H9 (cell line): ENCODE measurements around the gene STPG1. TPM values are rescaled to one million over a fixed set of nuclear protein-coding genes. Genes with fewer than 3 reads are reported as not detected.

Experiments used
- DNase-seq: peaks from one replicate; pipeline ENCODE4 v3.0.0-alpha.2; 2017
- H2AFZ ChIP-seq: one replicate; pipeline ENCODE4 v1.6.1; 2013; ENCODE audit warnings: mild to moderate bottlenecking, low read length, control low read depth, moderate library complexity
- H2AK5ac ChIP-seq: 2 replicates; pipeline ENCODE4 v1.6.1; 2013; ENCODE audit warnings: low read length, control low read depth, mixed read lengths; ENCODE audit not compliant: insufficient read length
- H2BK120ac ChIP-seq: one replicate; pipeline ENCODE4 v1.6.1; 2013; ENCODE audit warnings: low read depth, mild to moderate bottlenecking, low read length, control low read depth, inconsistent platforms; ENCODE audit not compliant: poor library complexity, severe bottlenecking
- H2BK12ac ChIP-seq: 2 replicates; pipeline ENCODE4 v1.6.1; 2013; ENCODE audit warnings: low read length, control low read depth, mixed read lengths, low read depth; ENCODE audit not compliant: insufficient read length
- H2BK15ac ChIP-seq: 2 replicates; pipeline ENCODE4 v1.6.1; 2013; ENCODE audit warnings: low read depth, low read length, control low read depth
- H2BK20ac ChIP-seq: one replicate; pipeline ENCODE4 v1.6.1; 2013; ENCODE audit warnings: low read depth, mild to moderate bottlenecking, low read length, control low read depth, inconsistent platforms; ENCODE audit not compliant: poor library complexity, severe bottlenecking
- H2BK5ac ChIP-seq: 2 replicates; pipeline ENCODE4 v1.6.1; 2013; ENCODE audit warnings: low read length, control low read depth, mixed read lengths; ENCODE audit not compliant: insufficient read length
- H3K14ac ChIP-seq: 2 replicates; pipeline ENCODE4 v1.6.1; 2013; ENCODE audit warnings: low read length, control low read depth; ENCODE audit not compliant: insufficient read depth
- H3K18ac ChIP-seq: 2 replicates; pipeline ENCODE4 v1.6.1; 2013; ENCODE audit warnings: low read depth, mild to moderate bottlenecking, mixed read lengths, low read length, control low read depth; ENCODE audit not compliant: insufficient read length
- H3K23ac ChIP-seq: 2 replicates; pipeline ENCODE4 v1.6.1; 2013; ENCODE audit warnings: low read length, control low read depth, mixed read lengths, low read depth; ENCODE audit not compliant: insufficient read length
- H3K23me2 ChIP-seq: 2 replicates; pipeline ENCODE4 v1.6.1; 2013; ENCODE audit warnings: low read depth, mild to moderate bottlenecking, mixed read lengths, low read length, control low read depth; ENCODE audit not compliant: insufficient read length, poor library complexity, severe bottlenecking
- H3K27ac ChIP-seq: 2 replicates; pipeline ENCODE4 v1.5.1; 2013; ENCODE audit warnings: low read length, control low read depth, mixed read lengths, low read depth; ENCODE audit not compliant: insufficient read length
- H3K27me3 ChIP-seq: 2 replicates; pipeline ENCODE4 v1.6.1; 2013; ENCODE audit warnings: low read length, control low read depth, inconsistent platforms; ENCODE audit not compliant: insufficient read depth
- H3K4ac ChIP-seq: 2 replicates; pipeline ENCODE4 v1.6.1; 2013; ENCODE audit warnings: low read depth, mild to moderate bottlenecking, control low read depth, inconsistent platforms, low read length, moderate library complexity
- H3K4me1 ChIP-seq: 2 replicates; pipeline ENCODE4 v1.6.1; 2013; ENCODE audit warnings: low read length, control low read depth, inconsistent platforms; ENCODE audit not compliant: insufficient read depth
- H3K4me2 ChIP-seq: 2 replicates; pipeline ENCODE4 v1.6.1; 2013; ENCODE audit warnings: low read length, control low read depth, mixed read lengths; ENCODE audit not compliant: insufficient read length, insufficient read depth
- H3K56ac ChIP-seq: 2 replicates; pipeline ENCODE4 v1.6.1; 2013; ENCODE audit warnings: low read depth, mild to moderate bottlenecking, mixed read lengths, low read length, control low read depth; ENCODE audit not compliant: insufficient read length
- H3K79me1 ChIP-seq: 2 replicates; pipeline ENCODE4 v1.6.1; 2013; ENCODE audit warnings: low read depth, mild to moderate bottlenecking, moderate library complexity, low read length, control low read depth, inconsistent platforms; ENCODE audit not compliant: insufficient read depth, poor library complexity, severe bottlenecking
- H3K79me2 ChIP-seq: 2 replicates; pipeline ENCODE4 v1.6.1; 2013; ENCODE audit warnings: low read length, control low read depth, inconsistent platforms; ENCODE audit not compliant: insufficient read depth
- H3K9ac ChIP-seq: 2 replicates; pipeline ENCODE4 v1.6.1; 2013; ENCODE audit warnings: low read length, control low read depth, mixed read lengths; ENCODE audit not compliant: insufficient read length; ENCODE audit errors: extremely low read depth
- H3K9me3 ChIP-seq: one replicate; pipeline ENCODE4 v1.6.1; 2013; ENCODE audit warnings: low read depth, low read length, inconsistent platforms; ENCODE audit not compliant: control insufficient read depth
- H3T11ph ChIP-seq: one replicate; pipeline ENCODE4 v1.6.1; 2013; ENCODE audit warnings: mild to moderate bottlenecking, low read length, control low read depth, inconsistent platforms
- H4K20me1 ChIP-seq: one replicate; pipeline ENCODE4 v1.6.1; 2013; ENCODE audit not compliant: control insufficient read depth, insufficient read length, insufficient read depth
- H4K5ac ChIP-seq: 2 replicates; pipeline ENCODE4 v1.6.1; 2013; ENCODE audit warnings: low read depth, mild to moderate bottlenecking, mixed read lengths, low read length, control low read depth; ENCODE audit not compliant: insufficient read length
- H4K8ac ChIP-seq: replicated peaks from 2 replicates; pipeline ENCODE4 v1.6.1; 2013; ENCODE audit warnings: low read length, control low read depth, mixed read lengths, low read depth; ENCODE audit not compliant: insufficient read length
- H4K91ac ChIP-seq: 2 replicates; pipeline ENCODE4 v1.6.1; 2013; ENCODE audit warnings: low read depth, mild to moderate bottlenecking, moderate library complexity, mixed read lengths, low read length, control low read depth; ENCODE audit not compliant: insufficient read length
- H3K27ac Mint-ChIP-seq, 3 experiments: 2 replicates in 2 of 3; 3 replicates in 1 of 3; pipeline ENCODE4 v1.8.0; 2020 to 2021; ENCODE audit warnings: mixed read lengths in 3 of 3, mild to moderate bottlenecking in 1 of 3, moderate library complexity in 1 of 3
- H3K27me3 Mint-ChIP-seq: 2 replicates; pipeline ENCODE4 v1.8.0; 2021; ENCODE audit warnings: low read depth, mild to moderate bottlenecking, moderate library complexity, mixed read lengths
- H3K36me3 Mint-ChIP-seq, 3 experiments: 2 replicates in 2 of 3; 3 replicates in 1 of 3; pipeline ENCODE4 v1.8.0; 2020 to 2021; ENCODE audit warnings: low read depth in 3 of 3, mixed read lengths in 3 of 3; ENCODE audit not compliant: insufficient read depth in 1 of 3
- H3K4me1 Mint-ChIP-seq, 2 experiments: 2 replicates each; pipeline ENCODE4 v1.8.0; 2020; ENCODE audit warnings: mixed read lengths in 2 of 2
- H3K4me3 Mint-ChIP-seq, 2 experiments: 2 replicates in 1 of 2; 3 replicates in 1 of 2; pipeline ENCODE4 v1.8.0; 2020 to 2021; ENCODE audit warnings: mild to moderate bottlenecking in 2 of 2, mixed read lengths in 2 of 2, moderate library complexity in 1 of 2
- H3K9me3 Mint-ChIP-seq, 2 experiments: 2 replicates in 1 of 2; 3 replicates in 1 of 2; pipeline ENCODE4 v1.8.0; 2020; ENCODE audit warnings: mild to moderate bottlenecking in 2 of 2, mixed read lengths in 2 of 2, moderate library complexity in 1 of 2
- CTCF ChIP-seq: fragments of 200-600 bp; sonication (generic); conservative IDR thresholded peaks from 3 replicates; pipeline ENCODE4 v1.8.0; 2021; ENCODE audit warnings: antibody characterized with exemption, mild to moderate bottlenecking
- WGBS: extraction: QIAGEN DNeasy Blood & Tissue Kit; methylation state at CpG from one replicate; pipeline ENCODE4 v1.1.7; 2013; ENCODE audit warnings: missing lambda C conversion rate, low lambda C conversion rate, mixed read lengths; ENCODE audit not compliant: insufficient read length; ENCODE audit errors: extremely low coverage; 5-methylcytosine and 5-hydroxymethylcytosine counted together
- total RNA-seq: library from RNA; stranded (reverse); gene quantifications from 2 replicates; pipeline ENCODE4 v1.2.1, GENCODE V29; 2021

The STPG1 gene
- total RNA-seq, 1 experiment from 2014 or later: 8.3 TPM

GRCh38 chr1:24316645-24317044, 96.9 kb downstream of the STPG1 start:
- Histone ChIP-seq H4K91ac (no peak overlapping the region), H2BK120ac (no peak overlapping the region), H3K56ac (no peak overlapping the region), H4K20me1 (no peaks in the 10 kb centered on the region), H3K79me2 (no peaks in the 10 kb centered on the region), H2BK20ac (no peak overlapping the region), H3K9ac (no peak overlapping the region), H3K14ac (no peak overlapping the region), H3K23me2 (peaks cover 7% of the 10 kb centered on the region), H3K79me1 (no peaks in the 10 kb centered on the region), H3K18ac (no peak overlapping the region), H3K4me1 (no peaks in the 10 kb centered on the region), H3K4me2 (no peak overlapping the region), H2BK12ac (no peak overlapping the region), H2AK5ac (no peak overlapping the region), H2AFZ (no peak overlapping the region), H4K8ac (no peak overlapping the region), H3K4ac (no peak overlapping the region), H4K5ac (no peak overlapping the region), H3K9me3 (no peaks in the 10 kb centered on the region), H3T11ph (no peak overlapping the region), H2BK15ac (no peak overlapping the region), H2BK5ac (no peak overlapping the region), H3K27ac (no peak overlapping the region), H3K27me3 (peaks cover 5% of the 10 kb centered on the region; the same call in 1 of the 2 replicates), H3K23ac (no peak overlapping the region)
- H3K4me3 Mint-ChIP-seq: no peak overlapping the region
- no CpG with 5 or more reads among the region's 3 CpGs for WGBS
- no peak for TF ChIP-seq CTCF
- H3K27me3 Mint-ChIP-seq: peaks cover 24% of the 10 kb centered on the region
- DNase-seq: no peak
- no peaks in the 10 kb centered on the region for H3K36me3 Mint-ChIP-seq
- no peaks in the 10 kb centered on the region; a peak in 1 of 5 replicates for H3K9me3 Mint-ChIP-seq
- peaks cover 43 to 56% of the 10 kb centered on the region in 2 experiments for H3K4me1 Mint-ChIP-seq
- no peak overlapping the region for H3K27ac Mint-ChIP-seq
